AG09309 (cell line): Measurements from ENCODE around the gene TCERG1L.

Experiments
- DNase-seq: peaks from one replicate; pipeline ENCODE4 v3.0.0-alpha.2; 2010; ENCODE audit warnings: low read depth
- H3K4me3 ChIP-seq: 2 replicates; pipeline ENCODE4 v1.5.1; 2011; ENCODE audit warnings: mild to moderate bottlenecking, low read depth, low read length, moderate library complexity; ENCODE audit not compliant: control insufficient read depth
- CTCF ChIP-seq: IDR thresholded peaks from 2 replicates; pipeline ENCODE4 v1.5.1; 2011; ENCODE audit warnings: mild to moderate bottlenecking, low read depth, low read length, inconsistent platforms; ENCODE audit not compliant: insufficient read depth, control insufficient read depth; ENCODE audit errors: missing control alignments

Gene TCERG1L

DNA sequence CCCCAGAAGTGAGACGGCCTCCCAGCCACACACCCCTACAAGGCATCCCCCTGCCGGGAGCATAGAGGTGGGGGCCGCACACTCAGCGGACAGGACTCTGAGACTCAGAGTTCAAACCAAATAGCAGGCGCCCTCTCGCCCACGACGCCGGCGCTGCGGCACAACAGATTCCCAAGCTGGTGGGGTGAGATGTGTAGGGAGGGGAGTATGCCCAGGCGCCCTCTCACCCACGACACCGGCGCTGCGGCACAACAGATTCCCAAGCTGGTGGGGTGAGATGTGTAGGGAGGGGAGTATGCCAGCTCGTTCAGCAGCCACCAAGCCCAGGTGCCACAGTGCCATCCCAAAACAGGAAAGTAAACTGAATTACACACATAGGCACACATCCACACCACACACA, 64.7 kb downstream of the TCERG1L start:
- no peak for TF ChIP-seq CTCF
- no peak for DNase-seq
- H3K4me3 ChIP-seq = no peak overlapping the region

GRCh38 chr10:131246089-131246488, 65.4 kb downstream of the TCERG1L start:
- no peak for DNase-seq
- no peak overlapping the region for H3K4me3 ChIP-seq
- no peak for TF ChIP-seq CTCF

DNA sequence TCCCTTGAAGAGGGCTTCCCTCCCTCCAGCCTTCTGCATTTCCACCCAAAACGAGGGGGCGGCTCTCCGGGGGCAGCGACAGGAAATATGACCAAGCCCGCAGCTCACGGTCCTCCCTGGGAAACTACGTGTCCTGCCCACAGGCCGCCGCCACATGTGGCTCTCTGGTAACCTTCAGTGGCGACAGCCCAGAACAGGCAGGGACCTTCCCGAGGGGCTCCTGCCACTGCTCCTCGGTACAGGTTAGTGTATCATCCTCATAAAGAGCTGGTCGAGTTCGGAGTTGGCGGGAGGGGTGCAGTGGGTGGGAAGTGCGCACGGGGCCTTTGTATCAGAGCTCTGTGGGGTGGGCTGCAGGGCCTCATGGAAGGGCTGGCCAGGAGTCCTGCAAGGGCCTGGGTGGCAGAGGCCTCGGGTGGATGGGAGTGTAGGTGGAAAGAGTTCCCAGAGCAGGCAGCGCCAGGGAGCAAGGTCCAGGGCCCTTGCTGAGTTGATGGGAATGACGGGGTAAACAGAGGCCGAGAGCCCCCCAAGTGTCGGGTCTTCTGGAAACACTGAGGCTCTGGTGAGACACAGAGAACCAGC, 66.0 kb downstream of the TCERG1L start:
- no peak overlapping the region for H3K4me3 ChIP-seq
- no peak for TF ChIP-seq CTCF
- no peak for DNase-seq

- no peak for TF ChIP-seq CTCF
- no peak for DNase-seq
- no peak overlapping the region for H3K4me3 ChIP-seq
Measured at GRCh38 chr10:131244836-131245235, 66.7 kb downstream of the TCERG1L start.

- H3K4me3 ChIP-seq = no peak overlapping the region
- no peak for TF ChIP-seq CTCF
- DNase-seq = no peak
Measured at GRCh38 chr10:131243076-131243475, 68.4 kb downstream of the TCERG1L start.

- TF ChIP-seq CTCF = no peak
- no peak for DNase-seq
- H3K4me3 ChIP-seq = no peak overlapping the region
Measured at GRCh38 chr10:131242007-131242406, 69.5 kb downstream of the TCERG1L start.

DNA sequence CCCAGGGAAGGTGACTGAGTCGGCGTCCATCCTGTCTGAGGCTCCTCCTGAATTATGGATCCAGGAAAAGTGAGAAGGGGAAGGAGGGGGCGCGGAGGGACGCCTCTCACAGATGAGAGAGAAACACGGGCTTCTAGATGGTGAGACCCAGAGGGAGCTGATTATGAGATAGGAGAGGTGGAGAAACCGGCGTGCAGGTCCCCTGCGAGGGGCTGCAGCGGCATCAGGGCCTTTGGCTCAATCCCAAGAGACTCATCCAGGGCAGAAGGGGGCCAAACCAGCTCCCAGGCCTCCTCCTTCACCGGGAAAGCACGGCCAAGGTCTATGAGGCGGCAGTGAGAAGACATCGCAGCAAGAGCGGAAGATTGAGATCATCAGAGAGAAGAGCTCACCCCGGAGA, 70.8 kb downstream of the TCERG1L start:
- no peak for DNase-seq
- no peak overlapping the region for H3K4me3 ChIP-seq
- TF ChIP-seq CTCF = no peak
